ENCODE results near the gene PPP1R1B. TPM values are rescaled to one million over a fixed set of nuclear protein-coding genes. Genes with fewer than 3 reads are reported as not detected.

PPP1R1B gene
- total and polyA plus RNA-seq, 2 donors (not counting 1 experiment from before 2014, with no cell fraction given), result not detected

GRCh38 chr17:39596543-39597267 lies 30.0 kb upstream of the PPP1R1B start:
- peaks cover 77% of the 10 kb centered on the region for H3K27me3 Mint-ChIP-seq
- H3K9ac ChIP-seq (ENCODE audit: low read length), result no peak overlapping the region
- H2AFZ ChIP-seq (ENCODE audit: insufficient read depth, low read depth, low read length, poor library complexity, severe bottlenecking), result no peak overlapping the region
- DNase-seq, result no peak
- TF ChIP-seq EZH2 (IDR thresholded peaks at IDR 0.05; ENCODE audit: borderline replicate concordance, insufficient read depth, low read depth, low read length, poor library complexity, severe bottlenecking) (no peak), CTCF (IDR thresholded peaks at IDR 0.05) (no peak)
- no peaks in the 10 kb centered on the region for H3K9me3 Mint-ChIP-seq (ENCODE audit: insufficient read depth)
- peaks cover 0 to 39% (median 3%) of the 10 kb centered on the region in 3 donors for H3K9me3 ChIP-seq (ENCODE audit: control extremely low read depth in 1 of 3, control insufficient read depth in 2 of 3, insufficient read depth in 1 of 3, low read length in 2 of 3)
- 6% methylated on average over 36 of the region's 47 CpGs for WGBS (ENCODE audit: insufficient coverage)
- H3K4me1 ChIP-seq (ENCODE audit: control insufficient read depth in 2 of 2, insufficient read depth in 2 of 2, low read length in 2 of 2), result peaks cover 34 to 48% of the 10 kb centered on the region in 2 donors
- no peak overlapping the region for H3K4me2 ChIP-seq (replicated peaks; ENCODE audit: low read depth, low read length, poor library complexity, severe bottlenecking)
- no peak overlapping the region for H3K4me3 Mint-ChIP-seq
- H4K20me1 ChIP-seq (ENCODE audit: control insufficient read depth, insufficient read depth, low read length, poor library complexity, severe bottlenecking), result no peaks in the 10 kb centered on the region
- intact Hi-C loops (cut with micrococcal nuclease), result no loop called here
- no peaks in the 10 kb centered on the region for H3K79me2 ChIP-seq (ENCODE audit: control insufficient read depth, insufficient read depth, low read length)
- peaks cover 33% of the 10 kb centered on the region for H3K4me1 Mint-ChIP-seq
- CTCF ChIA-PET, result interaction anchor here (0.7 kb wide), 1 partner anchor 27 kb away, joined by 3 read pairs; no protein-coding TSS in a partner anchor
- no peak overlapping the region for H3K4me3 ChIP-seq (ENCODE audit: control extremely low read depth in 1 of 5, extremely low read depth in 1 of 5, insufficient read depth in 1 of 5, low read depth in 2 of 5, low read length in 4 of 5)
- POLR2A ChIA-PET, result no interaction called here
- H3K36me3 ChIP-seq (replicated peaks in 1 of 2; ENCODE audit: control extremely low read depth in 1 of 2, control insufficient read depth in 1 of 2, extremely low read depth in 1 of 2, insufficient read depth in 2 of 2, low read length in 1 of 2), result no peaks in the 10 kb centered on the region
- no peak overlapping the region for H3K27ac Mint-ChIP-seq
- H3K27me3 ChIP-seq (replicated peaks in 1 of 4; ENCODE audit: control extremely low read depth in 1 of 4, control insufficient read depth in 3 of 4, insufficient read depth in 4 of 4, low read length in 3 of 4), result peaks cover 0 to 89% (median 60%) of the 10 kb centered on the region in 4 experiments
- no peak overlapping the region for H3K27ac ChIP-seq (ENCODE audit: low read length in 2 of 2)
- ATAC-seq (ENCODE audit: low read depth), result no peak

GRCh38 chr17:39597372-39598046 lies 29.2 kb upstream of the PPP1R1B start:
- POLR2A ChIA-PET, result no interaction called here
- DNase-seq (no peak), ATAC-seq (ENCODE audit: low read depth) (no peak)
- no peak overlapping the region for H3K4me2 ChIP-seq (replicated peaks; ENCODE audit: low read depth, low read length, poor library complexity, severe bottlenecking)
- H3K27ac Mint-ChIP-seq, result no peak overlapping the region
- H3K4me1 Mint-ChIP-seq, result peaks cover 31% of the 10 kb centered on the region
- CTCF ChIA-PET, result interaction anchor here (0.7 kb wide), 1 partner anchor 26 kb away, joined by 3 read pairs; no protein-coding TSS in a partner anchor
- 10% methylated on average over 14 of the region's 22 CpGs for WGBS (ENCODE audit: insufficient coverage)
- no peaks in the 10 kb centered on the region for H3K36me3 ChIP-seq (replicated peaks in 1 of 2; ENCODE audit: control extremely low read depth in 1 of 2, control insufficient read depth in 1 of 2, extremely low read depth in 1 of 2, insufficient read depth in 2 of 2, low read length in 1 of 2)
- H3K27me3 Mint-ChIP-seq, result peaks cover 79% of the 10 kb centered on the region
- no peak overlapping the region for H2AFZ ChIP-seq (ENCODE audit: insufficient read depth, low read depth, low read length, poor library complexity, severe bottlenecking)
- no peaks in the 10 kb centered on the region for H4K20me1 ChIP-seq (ENCODE audit: control insufficient read depth, insufficient read depth, low read length, poor library complexity, severe bottlenecking)
- H3K4me1 ChIP-seq (ENCODE audit: control insufficient read depth in 2 of 2, insufficient read depth in 2 of 2, low read length in 2 of 2), result peaks cover 34 to 43% of the 10 kb centered on the region in 2 donors
- peaks cover 0 to 40% (median 3%) of the 10 kb centered on the region in 3 donors for H3K9me3 ChIP-seq (ENCODE audit: control extremely low read depth in 1 of 3, control insufficient read depth in 2 of 3, insufficient read depth in 1 of 3, low read length in 2 of 3)
- TF ChIP-seq EZH2 (IDR thresholded peaks at IDR 0.05; ENCODE audit: borderline replicate concordance, insufficient read depth, low read depth, low read length, poor library complexity, severe bottlenecking), result no peak
- no peak for TF ChIP-seq CTCF (IDR thresholded peaks at IDR 0.05)
- H3K27ac ChIP-seq (ENCODE audit: low read length in 2 of 2), result no peak overlapping the region
- H3K79me2 ChIP-seq (ENCODE audit: control insufficient read depth, insufficient read depth, low read length), result no peaks in the 10 kb centered on the region
- H3K4me3 Mint-ChIP-seq, result peak overlapping the region; percentile 26
- H3K27me3 ChIP-seq (replicated peaks in 1 of 4; ENCODE audit: control extremely low read depth in 1 of 4, control insufficient read depth in 3 of 4, insufficient read depth in 4 of 4, low read length in 3 of 4), result peaks cover 0 to 88% (median 61%) of the 10 kb centered on the region in 4 experiments
- H3K9me3 Mint-ChIP-seq (ENCODE audit: insufficient read depth), result no peaks in the 10 kb centered on the region
- no peak overlapping the region for H3K9ac ChIP-seq (ENCODE audit: low read length)
- intact Hi-C loops (cut with micrococcal nuclease), result no loop called here
- no peak overlapping the region for H3K4me3 ChIP-seq (ENCODE audit: control extremely low read depth in 1 of 5, extremely low read depth in 1 of 5, insufficient read depth in 1 of 5, low read depth in 2 of 5, low read length in 4 of 5)

Measured in B cell (primary cell).